GM19239 (cell line): Measurements from ENCODE around the gene HOXA3.

ENCODE experiments used
- DNase-seq: peaks from one replicate; pipeline ENCODE4 v3.0.0; 2011; ENCODE audit warnings: low spot score; ENCODE audit not compliant: insufficient read length
- FAIRE-seq: peaks from 2 replicates; lab custom pipeline; 2011; peaks lifted over from hg19 to GRCh38; lab: Jason Lieb, UNC

Gene HOXA3

GRCh38 chr7:27179503-27180430 lies 27.4 kb upstream of the HOXA3 start:
- peak; percentile 21 for FAIRE-seq
- DNase-seq = peak; percentile 75

- DNase-seq = no peak
Observed at GRCh38 chr7:27179030-27179429, 26.6 kb upstream of the HOXA3 start.

DNA sequence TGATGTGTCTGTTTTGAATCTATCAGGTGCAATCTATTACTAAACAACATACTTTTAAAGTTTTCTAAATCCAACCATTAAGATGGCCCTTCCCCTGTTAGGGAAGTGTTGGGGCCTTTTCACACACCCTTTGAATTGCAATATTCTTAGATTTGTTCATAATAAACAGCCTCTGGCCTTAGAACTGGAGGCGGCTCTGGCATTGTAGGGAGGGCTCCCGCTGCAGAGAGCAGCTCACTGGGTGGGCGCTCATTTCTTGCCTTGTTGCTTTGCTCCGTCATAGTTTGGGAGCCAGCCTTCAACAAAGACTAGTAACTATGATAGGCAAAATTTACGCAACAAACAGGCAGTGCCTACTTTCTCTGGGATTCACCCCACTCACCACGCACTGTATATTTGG lies 26.0 kb upstream of the HOXA3 start:
- FAIRE-seq (no peak), DNase-seq (no peak)

More at GRCh38 chr7:27179030-27179429, 26.6 kb upstream of the HOXA3 start:
- no peak for FAIRE-seq

DNA sequence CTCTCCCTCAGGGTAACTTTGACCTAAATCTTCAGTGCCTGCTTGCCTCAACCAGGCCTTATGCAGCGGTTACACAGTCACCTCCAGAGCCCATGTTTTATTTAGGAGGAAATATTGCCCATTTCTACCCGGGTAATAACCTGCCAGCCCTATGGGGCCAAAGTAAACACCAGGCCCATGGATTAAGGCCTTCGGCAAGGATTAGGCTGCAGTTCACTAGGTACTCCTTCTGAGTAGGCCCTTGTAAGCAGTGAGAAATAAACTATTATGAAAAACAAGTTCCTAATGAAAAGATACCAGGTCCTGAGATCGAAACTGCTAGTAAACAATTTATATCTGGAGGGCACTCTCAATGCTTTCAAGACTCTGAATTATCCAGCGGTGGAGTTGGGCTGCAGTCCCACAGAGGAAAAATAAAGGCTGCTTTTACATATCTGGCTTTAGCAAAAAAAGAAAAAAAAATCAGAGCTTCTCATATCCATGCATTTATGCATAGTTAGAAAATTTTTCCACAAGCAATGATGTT lies 25.5 kb upstream of the HOXA3 start:
- DNase-seq (no peak), FAIRE-seq (no peak)

DNA sequence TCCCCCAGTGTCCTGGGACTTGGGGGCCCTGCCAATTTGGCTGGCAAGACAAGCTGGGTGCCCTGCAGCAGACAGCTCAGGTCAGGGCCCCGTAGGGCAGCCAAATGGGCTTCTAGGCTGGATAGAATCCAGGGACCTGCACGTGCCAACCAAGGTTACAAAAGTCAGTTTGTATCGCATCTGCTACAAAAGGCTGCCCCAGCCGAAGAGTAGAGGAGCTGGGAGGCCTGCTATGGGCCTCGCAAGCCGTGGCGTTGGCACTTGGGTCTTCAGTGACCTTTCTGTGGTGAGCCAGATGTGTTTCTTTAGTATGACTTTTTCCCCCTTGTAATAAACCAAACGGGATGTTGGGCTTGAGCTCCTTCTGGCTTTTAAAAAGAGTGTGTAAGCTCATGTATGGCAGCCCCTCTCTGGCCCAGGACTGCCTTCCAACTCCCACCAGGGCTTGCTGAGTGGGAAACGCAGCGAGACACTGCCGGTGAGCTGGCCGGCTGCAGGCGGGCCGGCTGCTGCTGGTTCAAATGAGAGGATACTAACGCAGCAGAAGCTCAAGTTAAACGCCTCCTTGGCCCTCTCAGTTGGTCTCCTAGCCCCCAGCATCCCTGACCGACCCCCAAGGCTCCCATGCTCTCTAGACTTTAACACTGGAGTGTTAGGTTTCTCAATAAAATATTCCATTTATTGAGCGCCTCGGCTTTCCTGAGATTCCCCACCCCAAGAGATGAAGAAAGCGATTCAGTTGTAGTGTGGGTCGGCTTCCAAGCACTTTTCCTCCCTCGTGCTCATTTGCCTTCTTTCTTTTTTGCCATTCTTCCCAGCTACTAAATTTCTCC lies 24.8 kb upstream of the HOXA3 start:
- no peak for FAIRE-seq
- DNase-seq = no peak

DNA sequence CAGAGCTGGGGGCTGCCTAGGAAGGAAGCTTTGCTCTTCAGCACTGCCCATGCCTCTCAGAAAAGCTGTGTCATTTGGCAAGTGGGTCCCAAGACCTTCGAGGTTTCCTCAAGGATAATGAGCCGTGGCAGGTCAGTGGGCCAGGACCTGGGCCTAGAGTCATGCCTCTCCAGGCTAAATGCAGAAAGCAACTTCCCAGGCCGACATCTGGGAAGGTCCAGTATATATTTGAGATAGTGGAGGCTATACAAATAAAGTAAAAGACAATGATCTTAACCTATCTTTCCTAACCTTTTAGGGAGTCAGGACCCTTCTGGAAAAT lies 24.1 kb upstream of the HOXA3 start:
- DNase-seq = no peak
- no peak for FAIRE-seq

DNA sequence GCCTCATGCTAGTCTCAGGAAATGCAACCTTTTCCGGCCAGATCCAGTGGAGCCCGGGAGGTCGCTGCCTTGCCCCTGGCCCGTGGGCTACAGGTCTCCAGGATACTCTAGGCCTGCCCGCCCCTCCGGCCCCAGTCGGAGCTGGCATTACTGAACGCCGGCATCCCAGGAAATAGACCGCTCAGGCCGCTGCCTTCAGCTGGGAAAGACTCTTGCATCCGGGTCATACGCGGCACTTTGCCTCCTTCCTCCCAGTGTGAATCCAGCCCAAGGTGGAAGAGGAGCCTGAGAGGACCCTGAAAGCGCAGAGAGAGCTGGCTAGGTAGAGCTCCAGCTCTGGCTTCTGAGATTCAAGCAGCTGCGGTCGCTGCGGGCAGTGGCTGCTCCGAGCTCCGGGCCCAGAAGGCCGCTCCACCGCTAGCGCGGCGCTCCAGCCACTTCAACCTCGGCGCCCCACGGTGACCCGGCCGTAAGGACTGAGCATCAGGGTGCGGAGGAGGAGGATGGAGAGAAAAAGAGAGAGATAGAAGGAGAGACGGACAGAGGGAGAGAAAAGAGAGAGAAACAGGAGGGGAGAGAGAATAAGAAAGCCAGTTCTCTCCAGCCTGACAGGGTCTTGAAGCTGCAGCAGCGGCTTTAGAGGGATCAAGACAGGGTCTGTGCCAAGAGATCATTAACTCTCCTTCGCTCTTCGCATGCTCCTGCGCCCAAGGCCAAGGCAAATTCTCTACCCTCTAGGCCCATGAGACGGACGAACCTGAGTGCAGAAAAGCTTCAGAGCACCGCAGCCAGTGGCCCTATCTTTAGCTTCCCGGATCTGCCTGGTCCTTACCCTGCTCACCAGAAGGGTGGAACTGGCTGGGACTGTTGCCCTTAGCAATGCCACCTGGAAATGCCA lies 23.5 kb upstream of the HOXA3 start:
- FAIRE-seq (no peak), DNase-seq (no peak)

GRCh38 chr7:27174874-27175625 lies 22.7 kb upstream of the HOXA3 start:
- no peak for DNase-seq
- no peak for FAIRE-seq

- no peak for DNase-seq
Observed at GRCh38 chr7:27173956-27174873, 21.8 kb upstream of the HOXA3 start, which contains the start of gene HOXA10. TSS of gene HOXA10 (minus strand) at chr7:27174320. CDS start at chr7:27174306, 14 bp downstream.

DNA sequence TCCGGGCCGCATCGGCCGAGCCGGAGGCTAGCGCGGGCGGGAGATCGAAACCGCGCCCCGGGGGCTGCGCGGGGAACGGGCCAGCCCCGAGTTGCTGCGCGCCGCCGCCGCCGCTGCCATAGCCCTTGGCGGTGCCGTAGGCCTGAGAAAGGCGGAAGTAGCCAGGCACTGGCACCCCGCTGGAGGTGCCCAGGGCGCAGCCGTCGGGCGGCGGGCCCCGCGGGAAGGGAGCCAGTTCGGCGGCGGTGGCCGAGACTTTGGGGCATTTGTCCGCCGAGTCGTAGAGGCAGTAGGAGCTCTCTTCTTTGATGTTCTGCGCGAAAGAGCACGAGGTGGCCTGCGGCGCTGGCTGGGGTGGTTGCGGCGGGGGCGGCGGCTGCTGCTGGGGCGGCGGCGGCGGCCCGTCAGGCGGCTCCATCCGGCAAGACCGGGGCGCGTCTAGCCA lies 21.1 kb upstream of the HOXA3 start:
- no peak for DNase-seq

More at GRCh38 chr7:27173956-27174873, 21.8 kb upstream of the HOXA3 start, which contains the start of gene HOXA10:
- no peak for FAIRE-seq

GRCh38 chr7:27172823-27173510 lies 20.6 kb upstream of the HOXA3 start:
- FAIRE-seq = no peak
- DNase-seq = no peak

More for the DNA sequence above, 21.1 kb upstream of the HOXA3 start:
- no peak for FAIRE-seq

GRCh38 chr7:27172315-27172774 lies 20.0 kb upstream of the HOXA3 start:
- FAIRE-seq = no peak
- no peak for DNase-seq

DNA sequence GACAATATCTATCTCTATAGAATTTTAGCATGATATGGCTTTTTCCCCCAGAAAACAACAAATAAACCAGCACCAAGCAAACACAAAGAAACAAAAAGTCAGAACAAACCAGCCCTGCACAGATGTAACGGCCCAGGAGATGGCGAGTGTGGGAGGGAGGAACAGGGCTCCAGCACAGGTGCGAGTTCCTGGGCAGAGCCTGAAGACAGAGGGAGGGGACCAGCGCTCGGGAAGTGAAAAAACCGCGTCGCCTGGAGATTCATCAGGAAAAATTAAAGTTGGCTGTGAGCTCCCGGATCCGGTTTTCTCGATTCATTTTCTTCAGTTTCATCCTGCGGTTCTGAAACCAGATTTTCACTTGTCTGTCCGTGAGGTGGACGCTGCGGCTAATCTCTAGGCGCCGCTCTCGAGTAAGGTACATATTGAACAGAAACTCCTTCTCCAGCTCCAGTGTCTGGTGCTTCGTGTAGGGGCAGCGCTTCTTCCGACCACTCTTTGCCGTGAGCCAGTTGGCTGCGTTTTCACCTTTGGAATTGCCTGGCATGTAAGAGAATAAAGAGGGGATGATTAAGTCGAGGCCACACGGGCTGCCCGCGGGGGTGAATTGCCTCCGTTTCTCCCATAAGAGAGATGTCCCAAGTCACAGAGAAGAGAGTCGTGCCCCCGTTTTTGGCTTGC lies 19.4 kb upstream of the HOXA3 start:
- DNase-seq = no peak
- peak; percentile 40 for FAIRE-seq

DNA sequence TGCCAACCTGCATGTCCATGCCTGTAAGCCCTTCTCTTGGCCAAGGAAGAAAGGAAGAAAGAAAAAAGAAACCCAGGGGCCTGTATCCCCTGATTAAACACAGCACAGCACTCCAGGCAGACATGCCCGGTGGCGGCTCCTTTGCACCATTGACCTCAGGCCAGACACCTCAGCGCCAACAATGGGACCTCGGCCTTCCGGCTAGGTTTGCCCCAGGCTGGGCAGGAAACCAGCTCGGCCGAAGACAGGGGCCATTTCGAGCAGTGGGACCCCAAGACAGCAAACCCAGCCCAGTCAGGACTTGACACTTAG lies 18.9 kb upstream of the HOXA3 start:
- no peak for FAIRE-seq
- no peak for DNase-seq

- DNase-seq (no peak), FAIRE-seq (no peak)
Observed at GRCh38 chr7:27170426-27171324, 18.3 kb upstream of the HOXA3 start.
